GM12872 (cell line): ENCODE measurements around the gene FBXO42.

Experiments
- CTCF ChIP-seq: IDR thresholded peaks from 3 replicates; pipeline ENCODE4 v1.5.1; 2011; ENCODE audit warnings: low read depth, mild to moderate bottlenecking, low read length, moderate library complexity; ENCODE audit not compliant: insufficient read depth

FBXO42 gene

GRCh38 chr1:16232316-16232710, 120.0 kb downstream of the FBXO42 start:
- no peak for TF ChIP-seq CTCF

GRCh38 chr1:16231331-16232315, 120.7 kb downstream of the FBXO42 start:
- TF ChIP-seq CTCF: no peak

- TF ChIP-seq CTCF: no peak
These were observed 121.5 kb downstream of the FBXO42 start for GRCh38 chr1:16230744-16231143.

GRCh38 chr1:16229976-16230740, 122.1 kb downstream of the FBXO42 start:
- TF ChIP-seq CTCF: no peak

GRCh38 chr1:16226490-16227179, 125.6 kb downstream of the FBXO42 start:
- no peak for TF ChIP-seq CTCF

GRCh38 chr1:16226129-16226489, 126.2 kb downstream of the FBXO42 start:
- TF ChIP-seq CTCF: no peak

- no peak for TF ChIP-seq CTCF
These were observed 127.8 kb downstream of the FBXO42 start for GRCh38 chr1:16224472-16224871.
